CD4-positive, CD25-positive, alpha-beta regulatory T cell (primary cell): Measurements from ENCODE around the gene RBM44. TPM values are rescaled to one million over a fixed set of nuclear protein-coding genes. Genes with fewer than 3 reads are reported as not detected.
"Not testable (repeated sequence)": the region's sequence is repeated elsewhere in the genome, so short reads cannot be mapped to it uniquely, and the experiment has no call there.

Experiments
- ATAC-seq, 2 donors: fragments of 150-1000 bp; cut with Tn5 transposase; one replicate each; pipeline ENCODE4 v1.10.0; 2021; ENCODE audit warnings: low read depth in 2 of 2, moderate number of reproducible peaks in 2 of 2, moderate library complexity in 1 of 2
- DNase-seq, 3 donors: peaks; one replicate each; pipeline versions ENCODE4 v3.0.0 to v3.0.0-alpha.2; 2012 to 2022; ENCODE audit warnings: mixed read lengths in 1 of 3
- H3K27ac ChIP-seq: one replicate; pipeline ENCODE4 v1.7.0; 2013; ENCODE audit warnings: mild to moderate bottlenecking, low read length; ENCODE audit not compliant: insufficient read depth, poor library complexity, severe bottlenecking
- H3K27me3 ChIP-seq: one replicate; pipeline ENCODE4 v1.7.0; 2013; ENCODE audit warnings: low read length; ENCODE audit not compliant: control insufficient read depth, insufficient read depth
- H3K36me3 ChIP-seq: one replicate; pipeline ENCODE4 v1.7.0; 2013; ENCODE audit warnings: mild to moderate bottlenecking, low read length, moderate library complexity; ENCODE audit not compliant: control insufficient read depth, insufficient read depth
- H3K4me1 ChIP-seq: 2 replicates; pipeline ENCODE4 v1.7.0; 2013; ENCODE audit warnings: mild to moderate bottlenecking, low read length; ENCODE audit not compliant: insufficient read depth, control insufficient read depth, poor library complexity, severe bottlenecking
- H3K4me3 ChIP-seq: one replicate; pipeline ENCODE4 v1.7.0; 2013; ENCODE audit warnings: low read depth, mild to moderate bottlenecking, low read length, moderate library complexity
- H3K9me3 ChIP-seq, 2 experiments: 1 replicate in 1 of 2; 2 replicates in 1 of 2; pipeline ENCODE4 v1.7.0; 2013; ENCODE audit warnings: low read length in 2 of 2, mild to moderate bottlenecking in 1 of 2, moderate library complexity in 1 of 2; ENCODE audit not compliant: control insufficient read depth in 2 of 2
- H3K27ac Mint-ChIP-seq, 3 donors: one replicate each; pipeline ENCODE4 v1.8.0; 2020 to 2022; ENCODE audit warnings: mild to moderate bottlenecking in 3 of 3, mixed read lengths in 3 of 3, moderate library complexity in 2 of 3
- H3K27me3 Mint-ChIP-seq: one replicate; pipeline ENCODE4 v1.8.0; 2022; ENCODE audit warnings: mild to moderate bottlenecking, mixed read lengths
- H3K36me3 Mint-ChIP-seq: one replicate; pipeline ENCODE4 v1.8.0; 2020; ENCODE audit warnings: mixed read lengths
- H3K4me1 Mint-ChIP-seq, 4 donors: one replicate each; pipeline ENCODE4 v1.8.0; 2020 to 2022; ENCODE audit warnings: mixed read lengths in 4 of 4, mild to moderate bottlenecking in 1 of 4
- H3K4me3 Mint-ChIP-seq, 4 donors: one replicate each; pipeline ENCODE4 v1.8.0; 2020 to 2022; ENCODE audit warnings: mild to moderate bottlenecking in 4 of 4, mixed read lengths in 4 of 4, moderate library complexity in 3 of 4
- H3K9me3 Mint-ChIP-seq, 7 donors: one replicate each; pipeline ENCODE4 v1.8.0; 2020 to 2022; ENCODE audit warnings: mixed read lengths in 7 of 7, mild to moderate bottlenecking in 3 of 7, moderate library complexity in 2 of 7
- polyA plus RNA-seq, 4 donors: library from polyadenylated mRNA; unstranded; fragments of 300-500 nt; fragmentation: Illumina TruSeq; gene quantifications; one replicate each; pipeline ENCODE4 v1.2.3, GENCODE V29; 2021
- total RNA-seq: library from RNA; stranded (reverse); gene quantifications from one replicate; pipeline ENCODE4 v1.2.3, GENCODE V29; 2022

Gene RBM44
- total and polyA plus RNA-seq, 5 donors from 2014 or later, result 0.21 to 4.5 (median 0.28) TPM; not detected in 2

GRCh38 chr2:237754626-237755248, 43.8 kb upstream of the RBM44 start:
- no peaks in the 10 kb centered on the region for H3K9me3 ChIP-seq
- no peak overlapping the region for H3K4me3 ChIP-seq
- peaks cover 4% of the 10 kb centered on the region for H3K4me1 ChIP-seq
- H3K27ac ChIP-seq, result no peak overlapping the region
- Mint-ChIP-seq H3K9me3 (no peaks in the 10 kb centered on the region), H3K36me3 (peaks cover 49% of the 10 kb centered on the region), H3K4me3 (no peak overlapping the region), H3K27me3 (no peaks in the 10 kb centered on the region), H3K4me1 (peaks cover 9 to 18% (median 12%) of the 10 kb centered on the region in 4 donors), H3K27ac (no peak overlapping the region)
- H3K36me3 ChIP-seq, result peaks cover 94% of the 10 kb centered on the region
- H3K27me3 ChIP-seq, result no peaks in the 10 kb centered on the region
- no peak for ATAC-seq
- DNase-seq, result no peak

- no peak for ATAC-seq
- peaks cover 2% of the 10 kb centered on the region for H3K4me1 ChIP-seq
- no peak overlapping the region for H3K4me3 Mint-ChIP-seq
- H3K9me3 ChIP-seq, result no peaks in the 10 kb centered on the region
- H3K27ac Mint-ChIP-seq, result no peak overlapping the region
- H3K9me3 Mint-ChIP-seq, result no peaks in the 10 kb centered on the region
- peaks cover 6 to 9% (median 7%) of the 10 kb centered on the region in 4 donors for H3K4me1 Mint-ChIP-seq
- no peak overlapping the region for H3K4me3 ChIP-seq
- peaks cover 95% of the 10 kb centered on the region for H3K36me3 ChIP-seq
- DNase-seq, result no peak
- peaks cover 50% of the 10 kb centered on the region for H3K36me3 Mint-ChIP-seq
- no peaks in the 10 kb centered on the region for H3K27me3 ChIP-seq
- no peak overlapping the region for H3K27ac ChIP-seq
- H3K27me3 Mint-ChIP-seq, result no peaks in the 10 kb centered on the region
Measured at GRCh38 chr2:237757616-237758015, 41.0 kb upstream of the RBM44 start.

GRCh38 chr2:237758185-237758584, 40.4 kb upstream of the RBM44 start:
- Histone ChIP-seq H3K36me3 (peaks cover 95% of the 10 kb centered on the region), H3K9me3 (no peaks in the 10 kb centered on the region), H3K27me3 (no peaks in the 10 kb centered on the region), H3K4me3 (no peak overlapping the region), H3K4me1 (no peaks in the 10 kb centered on the region), H3K27ac (no peak overlapping the region)
- ATAC-seq (no peak), DNase-seq (no peak)
- no peak overlapping the region for H3K4me3 Mint-ChIP-seq
- no peak overlapping the region for H3K27ac Mint-ChIP-seq
- H3K27me3 Mint-ChIP-seq, result no peaks in the 10 kb centered on the region
- peaks cover 2 to 9% (median 4%) of the 10 kb centered on the region in 4 donors for H3K4me1 Mint-ChIP-seq
- no peaks in the 10 kb centered on the region for H3K9me3 Mint-ChIP-seq
- peaks cover 51% of the 10 kb centered on the region for H3K36me3 Mint-ChIP-seq

- Mint-ChIP-seq H3K27ac (no peak overlapping the region), H3K36me3 (peaks cover 50% of the 10 kb centered on the region)
- no peaks in the 10 kb centered on the region for H3K4me1 ChIP-seq
Measured at GRCh38 chr2:237759176-237759575, 39.4 kb upstream of the RBM44 start.

GRCh38 chr2:237760506-237761502, 37.8 kb upstream of the RBM44 start:
- Mint-ChIP-seq H3K27ac (no peak overlapping the region), H3K36me3 (peaks cover 49% of the 10 kb centered on the region), H3K27me3 (no peaks in the 10 kb centered on the region), H3K4me3 (no peak overlapping the region), H3K9me3 (no peaks in the 10 kb centered on the region), H3K4me1 (peaks cover 0 to 11% (median 7%) of the 10 kb centered on the region in 4 donors)
- Histone ChIP-seq H3K9me3 (no peaks in the 10 kb centered on the region), H3K36me3 (peaks cover 85% of the 10 kb centered on the region), H3K27me3 (no peaks in the 10 kb centered on the region), H3K4me1 (no peaks in the 10 kb centered on the region), H3K27ac (no peak overlapping the region), H3K4me3 (no peak overlapping the region)
- ATAC-seq, result no peak
- DNase-seq, result no peak

More at GRCh38 chr2:237759176-237759575, 39.4 kb upstream of the RBM44 start:
- DNase-seq (no peak), ATAC-seq (no peak)
- H3K4me3 Mint-ChIP-seq, result no peak overlapping the region
- H3K27ac ChIP-seq, result no peak overlapping the region
- H3K4me3 ChIP-seq, result no peak overlapping the region
- no peaks in the 10 kb centered on the region for H3K9me3 Mint-ChIP-seq
- H3K27me3 ChIP-seq, result no peaks in the 10 kb centered on the region
- no peaks in the 10 kb centered on the region for H3K9me3 ChIP-seq
- peaks cover 0 to 11% (median 7%) of the 10 kb centered on the region in 4 donors for H3K4me1 Mint-ChIP-seq
- peaks cover 94% of the 10 kb centered on the region for H3K36me3 ChIP-seq
- no peaks in the 10 kb centered on the region for H3K27me3 Mint-ChIP-seq

GRCh38 chr2:237762291-237763182, 36.0 kb upstream of the RBM44 start:
- DNase-seq, ATAC-seq, H3K27me3 ChIP-seq, H3K9me3 Mint-ChIP-seq, H3K4me3 Mint-ChIP-seq, H3K27me3 Mint-ChIP-seq, H3K4me3 ChIP-seq, H3K9me3 ChIP-seq, H3K4me1 ChIP-seq, H3K27ac ChIP-seq: not testable (repeated sequence)
- peaks cover 83% of the 10 kb centered on the region for H3K36me3 ChIP-seq
- Mint-ChIP-seq H3K4me1 (peaks cover 0 to 11% (median 7%) of the 10 kb centered on the region in 4 donors), H3K27ac (peak overlapping the region in 1 of 3 donors; percentile 76), H3K36me3 (peaks cover 37% of the 10 kb centered on the region)

- Mint-ChIP-seq H3K9me3 (no peaks in the 10 kb centered on the region), H3K36me3 (peaks cover 37% of the 10 kb centered on the region), H3K27ac (peak overlapping the region in 2 of 3 donors; percentile 46 to 71), H3K4me1 (peaks cover 0 to 11% (median 7%) of the 10 kb centered on the region in 4 donors), H3K27me3 (no peaks in the 10 kb centered on the region), H3K4me3 (no peak overlapping the region)
- H3K4me3 ChIP-seq, result no peak overlapping the region
- H3K36me3 ChIP-seq, result peaks cover 74% of the 10 kb centered on the region
- no peak for DNase-seq
- no peaks in the 10 kb centered on the region for H3K9me3 ChIP-seq
- no peaks in the 10 kb centered on the region for H3K27me3 ChIP-seq
- H3K27ac ChIP-seq, result no peak overlapping the region
- no peaks in the 10 kb centered on the region for H3K4me1 ChIP-seq
- ATAC-seq, result no peak
Measured at GRCh38 chr2:237763812-237764211, 34.8 kb upstream of the RBM44 start.
